ENCODE measurements around the gene OR2L2. TPM values are rescaled to one million over a fixed set of nuclear protein-coding genes. Genes with fewer than 3 reads are reported as not detected.
"Not testable (repeated sequence)": the region's sequence is repeated elsewhere in the genome, so short reads cannot be mapped to it uniquely, and the experiment has no call there.

OR2L2 gene
- total and polyA plus RNA-seq, 2 donors from 2014 or later = 0.09 TPM; not detected in 1

- Histone ChIP-seq H3K27me3 (ENCODE audit: control insufficient read depth, insufficient read depth, low read length) (no peaks in the 10 kb centered on the region), H3K9ac (ENCODE audit: low read length in 3 of 3) (no peak overlapping the region), H3K9me3 (ENCODE audit: control insufficient read depth in 2 of 3, insufficient read depth in 1 of 3, low read length in 3 of 3) (no peaks in the 10 kb centered on the region), H3K36me3 (ENCODE audit: control insufficient read depth in 2 of 3, insufficient read depth in 3 of 3, low read length in 3 of 3) (no peaks in the 10 kb centered on the region), H3K4me3 (ENCODE audit: low read length in 3 of 3) (no peak overlapping the region), H3K4me1 (ENCODE audit: control insufficient read depth in 2 of 3, insufficient read depth in 2 of 3, low read depth in 1 of 3, low read length in 3 of 3) (no peaks in the 10 kb centered on the region), H3K27ac (ENCODE audit: low read depth in 2 of 2, low read length in 2 of 2) (no peak overlapping the region)
- intact Hi-C loops (cut with DNase I) = no loop called here
- FAIRE-seq = no peak
- no peak for TF ChIP-seq CTCF (IDR thresholded peaks at IDR 0.05; ENCODE audit: borderline replicate concordance, extremely low read depth, insufficient read depth)
- no peak for DNase-seq
Observed at GRCh38 chr1:248055261-248055660, 25.4 kb downstream of the OR2L2 start.

GRCh38 chr1:248065071-248065470, 35.2 kb downstream of the OR2L2 start:
- Histone ChIP-seq H3K4me3 (ENCODE audit: low read length in 3 of 3) (no peak overlapping the region), H3K27ac (ENCODE audit: low read depth in 2 of 2, low read length in 2 of 2) (no peak overlapping the region), H3K9ac (ENCODE audit: low read length in 3 of 3) (no peak overlapping the region), H3K9me3 (ENCODE audit: control insufficient read depth in 2 of 3, insufficient read depth in 1 of 3, low read length in 3 of 3) (no peaks in the 10 kb centered on the region), H3K4me1 (ENCODE audit: control insufficient read depth in 2 of 3, insufficient read depth in 2 of 3, low read depth in 1 of 3, low read length in 3 of 3) (no peaks in the 10 kb centered on the region), H3K36me3 (ENCODE audit: control insufficient read depth in 2 of 3, insufficient read depth in 3 of 3, low read length in 3 of 3) (no peaks in the 10 kb centered on the region), H3K27me3 (ENCODE audit: control insufficient read depth, insufficient read depth, low read length) (no peaks in the 10 kb centered on the region)
- FAIRE-seq (no peak), DNase-seq (no peak)
- intact Hi-C loops (cut with DNase I) = no loop called here
- TF ChIP-seq CTCF (IDR thresholded peaks at IDR 0.05; ENCODE audit: borderline replicate concordance, extremely low read depth, insufficient read depth) = no peak

- Histone ChIP-seq H3K27me3 (ENCODE audit: control insufficient read depth, insufficient read depth, low read length) (no peaks in the 10 kb centered on the region), H3K27ac (ENCODE audit: low read depth in 2 of 2, low read length in 2 of 2) (no peak overlapping the region), H3K4me3 (ENCODE audit: low read length in 3 of 3) (no peak overlapping the region), H3K9ac (ENCODE audit: low read length in 3 of 3) (no peak overlapping the region), H3K36me3 (ENCODE audit: control insufficient read depth in 2 of 3, insufficient read depth in 3 of 3, low read length in 3 of 3) (no peaks in the 10 kb centered on the region), H3K9me3 (ENCODE audit: control insufficient read depth in 2 of 3, insufficient read depth in 1 of 3, low read length in 3 of 3) (no peaks in the 10 kb centered on the region), H3K4me1 (ENCODE audit: control insufficient read depth in 2 of 3, insufficient read depth in 2 of 3, low read depth in 1 of 3, low read length in 3 of 3) (no peaks in the 10 kb centered on the region)
- FAIRE-seq = no peak
- no peak for DNase-seq
- intact Hi-C loops (cut with DNase I) = no loop called here
- TF ChIP-seq CTCF (IDR thresholded peaks at IDR 0.05; ENCODE audit: borderline replicate concordance, extremely low read depth, insufficient read depth) = no peak
Observed at GRCh38 chr1:248065604-248066003, 35.7 kb downstream of the OR2L2 start.

GRCh38 chr1:248083864-248084263, 54.0 kb downstream of the OR2L2 start:
- FAIRE-seq; H3K27ac ChIP-seq (ENCODE audit: low read depth in 2 of 2, low read length in 2 of 2); intact Hi-C loops (cut with DNase I); DNase-seq; H3K9me3 ChIP-seq (ENCODE audit: control insufficient read depth in 2 of 3, insufficient read depth in 1 of 3, low read length in 3 of 3); H3K9ac ChIP-seq (ENCODE audit: low read length in 3 of 3); H3K27me3 ChIP-seq (ENCODE audit: control insufficient read depth, insufficient read depth, low read length); H3K4me1 ChIP-seq (ENCODE audit: control insufficient read depth in 2 of 3, insufficient read depth in 2 of 3, low read depth in 1 of 3, low read length in 3 of 3); H3K4me3 ChIP-seq (ENCODE audit: low read length in 3 of 3); H3K36me3 ChIP-seq (ENCODE audit: control insufficient read depth in 2 of 3, insufficient read depth in 3 of 3, low read length in 3 of 3): not testable (repeated sequence)

Other genes starting within 250 kb of the OR2L2 start
- not detected for gene OR14A16, start 206.0 kb upstream of the OR2L2 start, total RNA-seq
- gene OR14A16, start 206.0 kb upstream of the OR2L2 start, polyA plus RNA-seq (ENCODE audit: insufficient read depth, low read depth, low replicate concordance) = not detected
- gene OR11L1, start 188.2 kb upstream of the OR2L2 start, total RNA-seq = not detected
- not detected for gene OR11L1, start 188.2 kb upstream of the OR2L2 start, polyA plus RNA-seq (ENCODE audit: insufficient read depth, low read depth, low replicate concordance)
- gene TRIM58, start 172.9 kb upstream of the OR2L2 start, total RNA-seq = 0.50 TPM
- 0.11 TPM for gene TRIM58, start 172.9 kb upstream of the OR2L2 start, polyA plus RNA-seq (ENCODE audit: insufficient read depth, low read depth, low replicate concordance)
- gene OR2W3, start 134.5 kb upstream of the OR2L2 start, total RNA-seq = not detected
- gene OR2W3, start 134.5 kb upstream of the OR2L2 start, polyA plus RNA-seq (ENCODE audit: insufficient read depth, low read depth, low replicate concordance) = not detected
- gene OR2T8, start 109.8 kb upstream of the OR2L2 start, total RNA-seq = not detected
- not detected for gene OR2T8, start 109.8 kb upstream of the OR2L2 start, polyA plus RNA-seq (ENCODE audit: insufficient read depth, low read depth, low replicate concordance)
- not detected for gene OR2AJ1, start 105.2 kb upstream of the OR2L2 start, total RNA-seq
- gene OR2AJ1, start 105.2 kb upstream of the OR2L2 start, polyA plus RNA-seq (ENCODE audit: insufficient read depth, low read depth, low replicate concordance) = not detected
- gene OR2L8, start 81.2 kb upstream of the OR2L2 start, total RNA-seq = not detected
- not detected for gene OR2L8, start 81.2 kb upstream of the OR2L2 start, polyA plus RNA-seq (ENCODE audit: insufficient read depth, low read depth, low replicate concordance)
- gene OR2AK2, start 64.8 kb upstream of the OR2L2 start, total RNA-seq = not detected
- not detected for gene OR2AK2, start 64.8 kb upstream of the OR2L2 start, polyA plus RNA-seq (ENCODE audit: insufficient read depth, low read depth, low replicate concordance)
- gene OR2L5, start 16.4 kb upstream of the OR2L2 start, total RNA-seq = not detected
- gene OR2L5, start 16.4 kb upstream of the OR2L2 start, polyA plus RNA-seq (ENCODE audit: insufficient read depth, low read depth, low replicate concordance) = not detected
- gene OR2L3, start 16.8 kb downstream of the OR2L2 start, total RNA-seq = not detected
- gene OR2L3, start 16.8 kb downstream of the OR2L2 start, polyA plus RNA-seq (ENCODE audit: insufficient read depth, low read depth, low replicate concordance) = not detected
- gene OR2L13, start 65.1 kb downstream of the OR2L2 start, total RNA-seq = not detected
- not detected for gene OR2L13, start 65.1 kb downstream of the OR2L2 start, polyA plus RNA-seq (ENCODE audit: insufficient read depth, low read depth, low replicate concordance)
- gene OR2M5, start 115.1 kb downstream of the OR2L2 start, total RNA-seq = not detected
- not detected for gene OR2M5, start 115.1 kb downstream of the OR2L2 start, polyA plus RNA-seq (ENCODE audit: insufficient read depth, low read depth, low replicate concordance)
- gene OR2M2, start 144.8 kb downstream of the OR2L2 start, total RNA-seq = not detected
- not detected for gene OR2M2, start 144.8 kb downstream of the OR2L2 start, polyA plus RNA-seq (ENCODE audit: insufficient read depth, low read depth, low replicate concordance)
- gene OR2M3, start 167.2 kb downstream of the OR2L2 start, total RNA-seq = not detected
- gene OR2M3, start 167.2 kb downstream of the OR2L2 start, polyA plus RNA-seq (ENCODE audit: insufficient read depth, low read depth, low replicate concordance) = not detected
- not detected for gene OR2M4, start 201.3 kb downstream of the OR2L2 start, total RNA-seq
- not detected for gene OR2M4, start 201.3 kb downstream of the OR2L2 start, polyA plus RNA-seq (ENCODE audit: insufficient read depth, low read depth, low replicate concordance)
- gene OR2T33, start 247.9 kb downstream of the OR2L2 start, total RNA-seq = not detected
- gene OR2T33, start 247.9 kb downstream of the OR2L2 start, polyA plus RNA-seq (ENCODE audit: insufficient read depth, low read depth, low replicate concordance) = not detected

Data from kidney (tissue), 14 donors.